ENCODE data around the gene SLC22A2. TPM values are rescaled to one million over a fixed set of nuclear protein-coding genes. Genes with fewer than 3 reads are reported as not detected.
"Not testable (repeated sequence)": the region's sequence is repeated elsewhere in the genome, so short reads cannot be mapped to it uniquely, and the experiment has no call there.

The SLC22A2 gene
- not detected in 3 replicates for total RNA-seq
- long read RNA-seq, partial matches to known transcripts, result 0 of 1 reads
- long read RNA-seq, other reads (novel, unspliced or antisense), result 1 of 1 reads

DNA sequence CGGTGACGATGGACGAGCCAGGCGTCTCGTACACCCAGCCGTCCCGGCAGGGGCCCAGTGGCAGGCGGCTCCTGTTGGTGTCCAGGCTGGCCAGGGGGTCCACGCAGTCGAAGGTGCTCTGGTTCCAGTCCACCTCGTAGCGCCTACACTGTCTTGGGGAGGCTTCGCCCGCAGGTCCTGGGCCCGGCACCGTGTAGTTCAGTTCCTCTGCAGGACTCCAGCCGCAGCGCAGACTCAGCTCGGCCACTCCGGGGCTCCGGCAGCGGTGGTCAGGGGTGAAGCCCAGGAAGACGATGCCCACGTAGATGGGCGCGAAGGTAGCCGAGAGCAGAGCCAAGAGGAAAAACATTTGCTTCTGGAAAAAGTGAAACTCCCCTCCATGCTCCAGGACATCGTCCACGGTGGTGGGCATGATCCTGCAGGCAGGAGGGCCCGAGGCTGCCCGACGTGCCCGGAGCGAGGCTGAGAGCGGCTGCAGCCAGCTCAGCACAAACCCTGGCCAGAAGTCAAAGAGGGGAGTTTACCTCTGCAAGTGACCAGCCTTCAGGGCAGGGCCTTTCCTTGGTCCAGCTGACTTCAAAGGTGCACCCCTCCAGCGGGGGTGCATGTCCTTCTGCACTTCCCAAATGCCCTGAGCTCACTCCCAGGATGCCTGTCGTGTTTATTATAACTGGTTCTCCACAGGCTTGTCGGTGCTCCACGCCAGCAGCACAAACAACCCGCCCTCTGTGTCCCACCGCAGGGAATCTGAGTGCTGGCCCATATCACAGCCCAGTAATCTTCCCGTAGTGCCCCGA lies at the start of gene SLC22A2:
Gene SLC22A2, minus strand, starts transcription at position 476 of the 797 bp plus-strand sequence. Its CDS starts 64 bp downstream, at position 412.
- H3K4me1 Mint-ChIP-seq (ENCODE audit: low read depth), result peaks cover 6% of the 10 kb centered on the region
- H3K27ac Mint-ChIP-seq (ENCODE audit: unreplicated experiment), result no peak within 1 kb of the TSS
- TF ChIP-seq, protein P1, sequence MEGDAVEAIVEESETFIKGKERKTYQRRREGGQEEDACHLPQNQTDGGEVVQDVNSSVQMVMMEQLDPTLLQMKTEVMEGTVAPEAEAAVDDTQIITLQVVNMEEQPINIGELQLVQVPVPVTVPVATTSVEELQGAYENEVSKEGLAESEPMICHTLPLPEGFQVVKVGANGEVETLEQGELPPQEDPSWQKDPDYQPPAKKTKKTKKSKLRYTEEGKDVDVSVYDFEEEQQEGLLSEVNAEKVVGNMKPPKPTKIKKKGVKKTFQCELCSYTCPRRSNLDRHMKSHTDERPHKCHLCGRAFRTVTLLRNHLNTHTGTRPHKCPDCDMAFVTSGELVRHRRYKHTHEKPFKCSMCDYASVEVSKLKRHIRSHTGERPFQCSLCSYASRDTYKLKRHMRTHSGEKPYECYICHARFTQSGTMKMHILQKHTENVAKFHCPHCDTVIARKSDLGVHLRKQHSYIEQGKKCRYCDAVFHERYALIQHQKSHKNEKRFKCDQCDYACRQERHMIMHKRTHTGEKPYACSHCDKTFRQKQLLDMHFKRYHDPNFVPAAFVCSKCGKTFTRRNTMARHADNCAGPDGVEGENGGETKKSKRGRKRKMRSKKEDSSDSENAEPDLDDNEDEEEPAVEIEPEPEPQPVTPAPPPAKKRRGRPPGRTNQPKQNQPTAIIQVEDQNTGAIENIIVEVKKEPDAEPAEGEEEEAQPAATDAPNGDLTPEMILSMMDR (IDR thresholded peaks at IDR 0.05), result no peak
- no peak within 1 kb of the TSS for H3K4me3 Mint-ChIP-seq (ENCODE audit: unreplicated experiment)
- no peak for DNase-seq (ENCODE audit: low spot score)
- H3K9me3 Mint-ChIP-seq (ENCODE audit: low read depth), result no peaks in the 10 kb centered on the region
- peaks cover 20% of the 10 kb centered on the region for H3K27me3 Mint-ChIP-seq (ENCODE audit: low read depth)
- H3K36me3 Mint-ChIP-seq (ENCODE audit: low read depth), result no peaks in the 10 kb centered on the region

DNA sequence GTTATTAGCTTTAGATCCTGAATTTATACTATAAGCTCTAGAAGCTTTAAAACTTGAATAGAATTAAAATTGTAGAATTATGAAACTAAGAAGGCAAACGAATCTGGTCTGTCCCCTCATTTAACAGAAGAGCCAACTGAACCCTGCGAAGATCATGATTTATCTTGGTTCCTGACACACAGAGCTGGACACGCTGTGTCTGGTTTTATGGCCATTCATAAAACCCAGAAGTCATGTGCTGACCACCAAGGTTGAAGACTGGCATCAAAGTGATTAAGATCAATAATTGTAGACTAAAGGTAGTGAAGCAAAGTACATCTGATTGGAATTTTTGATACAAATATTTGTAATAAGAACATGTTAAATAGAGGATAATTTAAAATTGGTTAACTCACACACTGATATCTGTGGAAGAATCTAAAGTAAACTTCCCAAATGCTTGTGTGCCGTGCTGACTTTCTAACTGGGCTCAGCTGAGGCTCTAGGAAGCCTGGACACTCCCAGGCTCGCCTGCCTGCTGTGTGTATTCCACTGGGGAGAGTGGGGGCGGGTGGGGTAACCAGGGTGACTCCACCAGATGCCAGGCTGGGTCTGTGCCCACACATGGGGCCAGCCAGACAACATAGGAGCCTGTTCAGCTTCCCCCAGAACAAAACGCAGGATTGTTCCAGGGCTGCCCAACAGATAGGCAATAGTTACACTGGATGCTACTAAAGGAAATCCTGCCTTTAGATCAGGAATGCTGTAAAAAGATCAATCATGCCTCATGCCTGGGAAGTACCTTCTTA lies 47.5 kb upstream of the SLC22A2 start:
- DNase-seq (ENCODE audit: low spot score), result no peak
- Mint-ChIP-seq H3K9me3 (ENCODE audit: low read depth) (peaks cover 29% of the 10 kb centered on the region), H3K36me3 (ENCODE audit: low read depth) (peaks cover 5% of the 10 kb centered on the region), H3K4me3 (ENCODE audit: unreplicated experiment) (no peak overlapping the region), H3K4me1 (ENCODE audit: low read depth) (no peaks in the 10 kb centered on the region), H3K27ac (ENCODE audit: unreplicated experiment) (no peak overlapping the region), H3K27me3 (ENCODE audit: low read depth) (peaks cover 4% of the 10 kb centered on the region)
- TF ChIP-seq, protein P1 (IDR thresholded peaks at IDR 0.05), result no peak

DNA sequence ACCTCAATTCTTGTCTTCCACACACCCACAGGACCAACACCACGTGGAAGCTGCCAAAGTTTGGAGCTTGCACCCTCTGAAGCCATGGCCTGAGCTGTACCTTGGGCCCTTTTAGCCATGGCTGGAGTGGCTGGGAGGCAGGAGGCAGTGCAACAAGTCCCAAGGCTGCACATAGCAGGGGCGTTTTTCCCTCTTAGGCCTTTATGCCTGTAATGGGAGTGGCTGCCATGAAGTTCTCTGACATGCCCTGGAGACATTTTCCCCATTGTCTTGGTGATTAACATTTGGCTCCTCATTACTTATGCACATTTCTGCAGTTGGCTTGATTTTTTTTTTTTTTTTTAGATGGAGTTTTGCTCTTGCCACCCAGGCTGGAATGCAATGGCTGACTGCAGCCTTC lies 45.2 kb upstream of the SLC22A2 start:
- H3K4me1 Mint-ChIP-seq (ENCODE audit: low read depth), result peaks cover 6% of the 10 kb centered on the region
- H3K36me3 Mint-ChIP-seq (ENCODE audit: low read depth), result no peaks in the 10 kb centered on the region
- peaks cover 14% of the 10 kb centered on the region for H3K9me3 Mint-ChIP-seq (ENCODE audit: low read depth)
- peaks cover 4% of the 10 kb centered on the region for H3K27me3 Mint-ChIP-seq (ENCODE audit: low read depth)
- TF ChIP-seq, protein P1 (IDR thresholded peaks at IDR 0.05), result no peak
- no peak overlapping the region for H3K4me3 Mint-ChIP-seq (ENCODE audit: unreplicated experiment)
- H3K27ac Mint-ChIP-seq (ENCODE audit: unreplicated experiment), result no peak overlapping the region
- DNase-seq (ENCODE audit: low spot score), result no peak

DNA sequence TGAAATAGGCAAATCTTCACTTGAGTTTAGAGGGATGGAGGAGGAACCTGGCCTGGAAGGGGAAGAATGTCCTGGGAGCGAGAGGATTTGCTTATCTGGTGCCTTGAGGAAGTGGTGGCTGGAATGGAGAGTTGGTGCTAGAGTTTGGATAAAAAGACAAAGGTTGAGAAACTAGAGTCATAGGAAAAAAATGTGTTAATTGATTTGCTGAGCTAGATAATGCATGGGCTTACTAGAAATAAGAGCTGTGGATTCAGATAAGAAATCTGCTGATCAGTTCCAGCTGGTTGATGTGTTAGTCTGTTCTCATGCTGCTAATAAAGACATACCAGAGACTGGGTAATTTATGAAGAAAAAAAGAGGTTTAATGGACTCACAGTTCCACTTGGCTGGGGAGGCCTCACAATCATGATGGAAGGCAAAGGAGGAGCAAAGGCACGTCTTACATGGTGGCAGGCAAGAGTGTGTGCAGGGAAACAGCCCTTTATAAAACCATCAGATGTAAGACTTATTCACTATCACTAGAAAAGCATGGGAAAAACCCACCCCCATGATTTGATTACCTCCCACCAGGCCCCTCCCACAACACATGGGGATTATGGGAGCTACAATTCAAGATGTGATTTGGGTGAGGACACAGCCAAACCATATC lies 43.9 kb upstream of the SLC22A2 start:
- H3K4me1 Mint-ChIP-seq (ENCODE audit: low read depth), result peaks cover 14% of the 10 kb centered on the region
- not testable (repeated sequence) for H3K27ac Mint-ChIP-seq (ENCODE audit: unreplicated experiment); DNase-seq (ENCODE audit: low spot score); H3K36me3 Mint-ChIP-seq (ENCODE audit: low read depth); H3K4me3 Mint-ChIP-seq (ENCODE audit: unreplicated experiment); H3K27me3 Mint-ChIP-seq (ENCODE audit: low read depth); H3K9me3 Mint-ChIP-seq (ENCODE audit: low read depth)

DNA sequence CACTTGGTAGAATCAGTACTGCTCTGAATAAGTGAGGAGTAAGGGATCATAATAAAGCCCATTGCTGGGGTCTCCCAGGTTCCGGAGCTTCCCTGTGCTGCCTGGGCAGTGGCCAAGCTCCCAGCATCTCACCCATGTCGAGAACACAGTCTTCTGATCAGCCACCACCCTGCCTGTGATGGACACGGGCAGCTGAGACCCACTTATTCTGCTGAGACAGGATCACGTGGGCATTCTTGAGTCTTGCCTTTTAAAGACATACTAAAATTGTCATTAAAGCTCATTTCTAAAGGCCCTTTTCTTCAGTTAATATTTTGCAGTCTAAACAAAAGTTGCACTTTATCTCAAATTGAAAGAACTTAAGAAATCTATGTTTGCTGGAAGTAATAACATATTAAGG lies 42.7 kb upstream of the SLC22A2 start:
- no peak overlapping the region for H3K4me3 Mint-ChIP-seq (ENCODE audit: unreplicated experiment)
- peaks cover 14% of the 10 kb centered on the region for H3K4me1 Mint-ChIP-seq (ENCODE audit: low read depth)

More for the DNA sequence above, 42.7 kb upstream of the SLC22A2 start:
- H3K27ac Mint-ChIP-seq (ENCODE audit: unreplicated experiment), result no peak overlapping the region
- peaks cover 8% of the 10 kb centered on the region for H3K9me3 Mint-ChIP-seq (ENCODE audit: low read depth)
- no peaks in the 10 kb centered on the region for H3K27me3 Mint-ChIP-seq (ENCODE audit: low read depth)
- no peak for DNase-seq (ENCODE audit: low spot score)
- no peaks in the 10 kb centered on the region for H3K36me3 Mint-ChIP-seq (ENCODE audit: low read depth)
- TF ChIP-seq, protein P1 (IDR thresholded peaks at IDR 0.05), result no peak

Measured in chondrocyte (in vitro differentiated cells).